GM13976 (cell line): ENCODE results near the gene FOXC1.

ENCODE experiments used
- DNase-seq: peaks from one replicate; pipeline ENCODE4 v3.0.0; 2012; ENCODE audit warnings: low spot score
- CTCF ChIP-seq: IDR thresholded peaks from 2 replicates; pipeline ENCODE4 v1.5.1; 2012; ENCODE audit warnings: borderline replicate concordance, mild to moderate bottlenecking; ENCODE audit not compliant: insufficient read depth; ENCODE audit errors: extremely low read depth, missing control alignments, control extremely low read depth
- in situ Hi-C: fragments of 300-500 bp; cut with MboI; formaldehyde crosslinking; loops from one replicate; pipeline ENCODE4 v1.12.0; 2022; ENCODE audit warnings: low sequenced_read_pairs, mixed read lengths, inconsistent platforms; ENCODE audit not compliant: unreplicated experiment

Gene FOXC1

GRCh38 chr6:1584146-1584545 lies 25.6 kb upstream of the FOXC1 start:
- no peak for TF ChIP-seq CTCF
- no peak for DNase-seq
- in situ Hi-C loops = loop anchor here (25.0 kb wide), 1 partner anchor 1053 kb away; no protein-coding TSS in a partner anchor

GRCh38 chr6:1584996-1585668 lies 24.6 kb upstream of the FOXC1 start:
- no peak for DNase-seq
- in situ Hi-C loops = loop anchor here (25.0 kb wide), 1 partner anchor 1052 kb away; no protein-coding TSS in a partner anchor
- TF ChIP-seq CTCF = no peak

- TF ChIP-seq CTCF = no peak
- in situ Hi-C loops = loop anchor here (25.0 kb wide), 1 partner anchor 1052 kb away; no protein-coding TSS in a partner anchor
- DNase-seq = no peak
Measured at GRCh38 chr6:1585669-1586049, 24.1 kb upstream of the FOXC1 start.

- in situ Hi-C loops = loop anchor here (25.0 kb wide), 1 partner anchor 1051 kb away; no protein-coding TSS in a partner anchor
Measured at GRCh38 chr6:1586256-1586655, 23.5 kb upstream of the FOXC1 start.

GRCh38 chr6:1586861-1587450 lies 22.8 kb upstream of the FOXC1 start:
- in situ Hi-C loops = loop anchor here (25.0 kb wide), 1 partner anchor 1050 kb away; no protein-coding TSS in a partner anchor
- no peak for DNase-seq
- no peak for TF ChIP-seq CTCF

More at GRCh38 chr6:1586256-1586655, 23.5 kb upstream of the FOXC1 start:
- no peak for TF ChIP-seq CTCF
- DNase-seq = no peak

- TF ChIP-seq CTCF = no peak
- no peak for DNase-seq
- in situ Hi-C loops = loop anchor here (25.0 kb wide), 1 partner anchor 1050 kb away; no protein-coding TSS in a partner anchor
Measured at GRCh38 chr6:1587546-1587945, 22.2 kb upstream of the FOXC1 start.
